Vagina (tissue), 2 donors: ENCODE measurements around the gene IFNA1.

Experiments used
- CTCF ChIP-seq, 3 experiments: fragments of 450-650 bp in 2 of 3; fragments of 200-600 bp in 1 of 3; sonication (generic) in 1 of 3; IDR thresholded peaks; one replicate each; pipeline ENCODE4 v1.5.1; 2017 to 2019; ENCODE audit warnings: antibody characterized with exemption in 3 of 3, mild to moderate bottlenecking in 2 of 3, moderate library complexity in 2 of 3
- POLR2A ChIP-seq, 2 donors: fragments of 450-650 bp; IDR thresholded peaks; one replicate each; pipeline ENCODE4 v1.6.1; 2017; ENCODE audit warnings: antibody characterized with exemption in 2 of 2, mild to moderate bottlenecking in 2 of 2, moderate library complexity in 2 of 2
- POLR2AphosphoS5 ChIP-seq, 2 donors: sonication (generic); formaldehyde crosslinking; IDR thresholded peaks; one replicate each; pipeline ENCODE4 v1.9.0; 2017; ENCODE audit warnings: antibody characterized with exemption in 2 of 2, mild to moderate bottlenecking in 2 of 2, low read depth in 1 of 2; ENCODE audit not compliant: insufficient read depth in 1 of 2

GRCh38 chr9:21413151-21413550, 27.1 kb upstream of the IFNA1 start:
- TF ChIP-seq POLR2A (IDR thresholded peaks at IDR 0.05) (no peak), CTCF (IDR thresholded peaks at IDR 0.05) (no peak), POLR2AphosphoS5 (IDR thresholded peaks at IDR 0.05; ENCODE audit: insufficient read depth in 1 of 2, low read depth in 1 of 2) (no peak)
